GM12891 (cell line): ENCODE measurements around the gene ACTR10.

Experiments
- PAX5 ChIP-seq: IDR thresholded peaks from 2 replicates; pipeline ENCODE4 v1.6.1; 2011; ENCODE audit warnings: low read length, moderate library complexity, mild to moderate bottlenecking; ENCODE audit not compliant: insufficient read depth, severe bottlenecking
- POLR2A ChIP-seq: IDR thresholded peaks from 2 replicates; pipeline ENCODE4 v1.6.1; 2011; ENCODE audit warnings: low read depth, low read length, control low read depth
- POLR2AphosphoS5 ChIP-seq: IDR thresholded peaks from 2 replicates; pipeline ENCODE4 v1.6.1; 2011; ENCODE audit warnings: low read depth, low read length, control low read depth
- TAF1 ChIP-seq: IDR thresholded peaks from 2 replicates; pipeline ENCODE4 v1.6.1; 2011; ENCODE audit warnings: low read depth, low read length, control low read depth

- TF ChIP-seq TAF1 (no peak), POLR2A (no peak), POLR2AphosphoS5 (no peak), PAX5 (no peak)
Observed at GRCh38 chr14:58274881-58275280, 74.9 kb downstream of the ACTR10 start.
